IMR-90 (cell line): ENCODE measurements around the gene MYO7B. TPM values are rescaled to one million over a fixed set of nuclear protein-coding genes. Genes with fewer than 3 reads are reported as not detected.

ENCODE experiments used
- ATAC-seq: fragments of 200-7000 bp; cut with Tn5 transposase; 2 replicates; pipeline ENCODE4 v1.9.1; 2020; ENCODE audit warnings: low read depth, mild to moderate bottlenecking, moderate library complexity
- BruUV-seq: library from RNA; stranded (reverse); fragments of 400-500 nt; replicated peaks from 2 replicates; lab custom pipeline; 2021; lab: Mats Ljungman, UMichigan
- CTCF ChIA-PET: fragments of 300-600 bp; formaldehyde crosslinking; extraction: SDS; loops from one replicate; lab custom pipeline; 2021; ENCODE audit warnings: antibody characterized with exemption; lab: Yijun Ruan, JAX
- POLR2A ChIA-PET: fragments of 300-600 bp; sonication (Branson Sonifier 250); formaldehyde crosslinking; loops from one replicate; lab custom pipeline; 2022; ENCODE audit warnings: antibody characterized with exemption; ENCODE audit not compliant: unreplicated experiment; lab: Charles Lee
- DNase-seq: peaks from one replicate; pipeline ENCODE4 v3.0.0; 2013
- H2AFZ ChIP-seq: replicated peaks from 2 replicates; pipeline ENCODE3; 2013; ENCODE audit warnings: low read length, mild to moderate bottlenecking; ENCODE audit not compliant: poor library complexity
- H2AK5ac ChIP-seq: 2 replicates; pipeline ENCODE4 v1.6.1; 2013; ENCODE audit warnings: low read depth, low read length, inconsistent platforms
- H2AK9ac ChIP-seq: replicated peaks from 2 replicates; pipeline ENCODE3; 2013; ENCODE audit warnings: mild to moderate bottlenecking, low read depth, low read length, moderate library complexity; ENCODE audit not compliant: poor library complexity
- H2BK120ac ChIP-seq: 2 replicates; pipeline ENCODE4 v1.6.1; 2013; ENCODE audit warnings: low read depth, low read length, inconsistent platforms
- H2BK15ac ChIP-seq: 3 replicates; pipeline ENCODE4 v1.6.1; 2013; ENCODE audit warnings: low read depth, low read length, inconsistent platforms
- H2BK20ac ChIP-seq: 2 replicates; pipeline ENCODE4 v1.6.1; 2013; ENCODE audit warnings: low read depth, mild to moderate bottlenecking, inconsistent platforms, low read length, moderate library complexity
- H2BK5ac ChIP-seq: 2 replicates; pipeline ENCODE4 v1.6.1; 2013; ENCODE audit warnings: mild to moderate bottlenecking, low read depth, low read length, inconsistent platforms; ENCODE audit not compliant: poor library complexity, severe bottlenecking
- H3K14ac ChIP-seq: replicated peaks from 2 replicates; pipeline ENCODE4 v1.6.1; 2013; ENCODE audit warnings: low read depth, low read length, inconsistent platforms
- H3K18ac ChIP-seq: 2 replicates; pipeline ENCODE4 v1.6.1; 2013; ENCODE audit warnings: low read depth, low read length, control low read depth
- H3K23ac ChIP-seq: 2 replicates; pipeline ENCODE4 v1.6.1; 2013; ENCODE audit warnings: low read depth, low read length, inconsistent platforms
- H3K27ac ChIP-seq: 2 replicates; pipeline ENCODE4 v1.5.1; 2013; ENCODE audit warnings: mild to moderate bottlenecking, control low read depth, low read length; ENCODE audit not compliant: insufficient read depth
- H3K27me3 ChIP-seq: 2 replicates; pipeline ENCODE4 v1.6.1; 2013; ENCODE audit warnings: low read length; ENCODE audit not compliant: control insufficient read depth, insufficient read depth
- H3K36me3 ChIP-seq: 2 replicates; pipeline ENCODE4 v1.6.1; 2013; ENCODE audit warnings: low read length, mixed read lengths; ENCODE audit not compliant: control insufficient read depth, insufficient read depth
- H3K4ac ChIP-seq: 2 replicates; pipeline ENCODE4 v1.6.1; 2013; ENCODE audit warnings: low read depth, low read length, inconsistent platforms
- H3K4me1 ChIP-seq: 2 replicates; pipeline ENCODE4 v1.6.1; 2013; ENCODE audit warnings: low read length, mixed read lengths; ENCODE audit not compliant: control insufficient read depth, insufficient read depth
- H3K4me2 ChIP-seq: 2 replicates; pipeline ENCODE4 v1.6.1; 2013; ENCODE audit warnings: low read depth, mild to moderate bottlenecking, control low read depth, low read length, moderate library complexity
- H3K4me3 ChIP-seq: 2 replicates; pipeline ENCODE4 v1.5.1; 2013; ENCODE audit warnings: low read depth, mild to moderate bottlenecking, control low read depth, low read length, moderate library complexity; ENCODE audit not compliant: insufficient read depth
- H3K56ac ChIP-seq: 2 replicates; pipeline ENCODE4 v1.6.1; 2013; ENCODE audit warnings: low read length, inconsistent platforms; ENCODE audit not compliant: insufficient read depth; ENCODE audit errors: extremely low read depth
- H3K79me1 ChIP-seq, 2 experiments: 2 replicates each; pipeline ENCODE4 v1.6.1; 2013; ENCODE audit warnings: low read length in 2 of 2, inconsistent platforms in 1 of 2, low read depth in 1 of 2
- H3K9ac ChIP-seq: 2 replicates; pipeline ENCODE4 v1.6.1; 2013; ENCODE audit warnings: low read depth, low read length, control low read depth
- H3K9me1 ChIP-seq: 2 replicates; pipeline ENCODE4 v1.6.1; 2013; ENCODE audit warnings: low read length, inconsistent platforms; ENCODE audit not compliant: insufficient read depth
- H3K9me3 ChIP-seq: 2 replicates; pipeline ENCODE4 v1.6.1; 2013; ENCODE audit warnings: low read length; ENCODE audit not compliant: control insufficient read depth, insufficient read depth
- H4K20me1 ChIP-seq: 2 replicates; pipeline ENCODE4 v1.6.1; 2013; ENCODE audit warnings: low read length, inconsistent platforms; ENCODE audit not compliant: insufficient read depth
- H4K5ac ChIP-seq: 2 replicates; pipeline ENCODE4 v1.6.1; 2013; ENCODE audit warnings: mild to moderate bottlenecking, low read depth, low read length, control low read depth
- H4K8ac ChIP-seq, 2 experiments: 2 replicates each; pipeline ENCODE4 v1.6.1; 2013; ENCODE audit warnings: low read depth in 2 of 2, low read length in 2 of 2, control low read depth in 1 of 2, inconsistent platforms in 1 of 2
- H4K91ac ChIP-seq: 2 replicates; pipeline ENCODE4 v1.6.1; 2013; ENCODE audit warnings: low read depth, low read length, inconsistent platforms; ENCODE audit not compliant: insufficient read depth
- BHLHE40 ChIP-seq: fragments of 150-350 bp; IDR thresholded peaks from 2 replicates; pipeline ENCODE4 v1.6.1; 2016; ENCODE audit warnings: mild to moderate bottlenecking, low read depth, low read length
- CHD1 ChIP-seq: IDR thresholded peaks from 2 replicates; pipeline ENCODE4 v1.6.1; 2012; ENCODE audit warnings: low read depth, low read length, improper control_type of control experiment
- CTCF ChIP-seq: conservative IDR thresholded peaks from 2 replicates; pipeline ENCODE4 v1.5.1; 2012; ENCODE audit warnings: mild to moderate bottlenecking, low read depth, low read length, improper control_type of control experiment
- ELK1 ChIP-seq: fragments of 150-350 bp; IDR thresholded peaks from 2 replicates; pipeline ENCODE4 v1.6.1; 2016; ENCODE audit warnings: low read depth, mild to moderate bottlenecking, low read length, moderate library complexity, borderline replicate concordance
- MAZ ChIP-seq: IDR thresholded peaks from 2 replicates; pipeline ENCODE4 v1.6.1; 2012; ENCODE audit warnings: low read depth, mild to moderate bottlenecking, low read length, improper control_type of control experiment, moderate library complexity, borderline replicate concordance
- NFE2L2 ChIP-seq: fragments of 150-350 bp; IDR thresholded peaks from 2 replicates; pipeline ENCODE4 v1.6.1; 2016; ENCODE audit warnings: low read depth, mild to moderate bottlenecking, low read length
- POLR2A ChIP-seq: IDR thresholded peaks from 2 replicates; pipeline ENCODE4 v1.6.1; 2012; ENCODE audit warnings: mild to moderate bottlenecking, low read depth, low read length
- RAD21 ChIP-seq: IDR thresholded peaks from 2 replicates; pipeline ENCODE4 v1.6.1; 2012; ENCODE audit warnings: low read length, improper control_type of control experiment
- RCOR1 ChIP-seq: IDR thresholded peaks from 2 replicates; pipeline ENCODE4 v1.6.1; 2012; ENCODE audit warnings: mild to moderate bottlenecking, low read length, improper control_type of control experiment; ENCODE audit not compliant: insufficient replicate concordance
- WGBS, 2 experiments: methylation state at CpG; one replicate each; pipeline versions ENCODE4 v1.1.5 to v1.1.7; 2013; ENCODE audit warnings: missing lambda C conversion rate in 2 of 2; ENCODE audit not compliant: insufficient read length in 1 of 2; ENCODE audit errors: extremely low coverage in 2 of 2; 5-methylcytosine and 5-hydroxymethylcytosine counted together
- dilution Hi-C: fragments of 300-500 bp; cut with HindIII; formaldehyde crosslinking; loops from one replicate; pipeline ENCODE4 v1.14.3; 2018; ENCODE audit warnings: low sequenced_read_pairs; ENCODE audit not compliant: unreplicated experiment
- in situ Hi-C: fragments of 300-500 bp; cut with MboI; formaldehyde crosslinking; loops from 3 replicates; pipeline ENCODE4 v1.14.3; 2019; ENCODE audit warnings: low sequenced_read_pairs, inconsistent platforms, mixed read lengths
- intact Hi-C: fragments of 100-400 bp; cut with micrococcal nuclease; formaldehyde crosslinking; loops from 2 replicates; pipeline ENCODE4 v1.10.0; 2022
- polyA plus RNA-seq, 3 experiments: library from polyadenylated mRNA; depleted of rRNA; stranded (reverse); fragments of >200 nt; gene quantifications; 2 replicates each; pipeline ENCODE4 v1.2.3, GENCODE V29; 2012; ENCODE audit warnings: low replicate concordance in 1 of 3
- total RNA-seq: library from RNA; depleted of rRNA; stranded (reverse); fragments of >200 nt; gene quantifications from 2 replicates; pipeline ENCODE4 v1.2.3, GENCODE V29; 2012

The MYO7B gene
- total and polyA plus RNA-seq, 2 of the 4 experiments (the other 2 are of a cell fraction), result 0.18 to 0.46 TPM

- dilution Hi-C loops, result no loop called here
Observed at GRCh38 chr2:127545796-127546195, 10.3 kb downstream of the MYO7B start.

More at GRCh38 chr2:127545796-127546195, 10.3 kb downstream of the MYO7B start:
- no peaks in the 10 kb centered on the region for H3K36me3 ChIP-seq
- H3K4me2 ChIP-seq, result no peak overlapping the region
- no peaks in the 10 kb centered on the region for H3K4me1 ChIP-seq
- H3K23ac ChIP-seq, result no peak overlapping the region
- H3K9me1 ChIP-seq, result peaks cover 3% of the 10 kb centered on the region; the same call in 1 of the 2 replicates
- no peak overlapping the region for H3K27ac ChIP-seq
- ChIA-PET CTCF (no interaction called here), POLR2A (no interaction called here)
- no peak overlapping the region for H2BK15ac ChIP-seq
- H3K79me1 ChIP-seq, result no peaks in the 10 kb centered on the region
- no peak overlapping the region for H3K14ac ChIP-seq
- no peak overlapping the region for H4K91ac ChIP-seq
- peaks cover 2% of the 10 kb centered on the region; the same call in 1 of the 2 replicates for H3K9me3 ChIP-seq
- H2AK5ac ChIP-seq, result no peak overlapping the region
- DNase-seq (no peak), ATAC-seq (no peak)
- no TSS peak for BruUV-seq
- no peak overlapping the region for H2AK9ac ChIP-seq
- H4K8ac ChIP-seq, result no peak overlapping the region
- intact Hi-C loops (no loop called here), in situ Hi-C loops (no loop called here)
- no peak overlapping the region for H2BK120ac ChIP-seq
- no peak overlapping the region for H2AFZ ChIP-seq
- no peaks in the 10 kb centered on the region for H4K20me1 ChIP-seq
- no peak overlapping the region for H2BK20ac ChIP-seq
- peaks cover 52% of the 10 kb centered on the region for H3K27me3 ChIP-seq
- no CpG with 5 or more reads among the region's 1 CpG for WGBS, 2 experiments
- H3K56ac ChIP-seq, result no peak overlapping the region
- TF ChIP-seq ELK1, result no peak
- TF ChIP-seq BHLHE40, result no peak
- no peak for TF ChIP-seq CHD1
- TF ChIP-seq POLR2A, result no peak
- TF ChIP-seq CTCF, result no peak
- TF ChIP-seq RAD21, result no peak
- TF ChIP-seq RCOR1, result no peak
- TF ChIP-seq MAZ, result no peak
- TF ChIP-seq NFE2L2, result no peak
- no peak overlapping the region for H4K5ac ChIP-seq
- no peak overlapping the region for H3K4me3 ChIP-seq
- H3K18ac ChIP-seq, result no peak overlapping the region
- no peak overlapping the region for H3K9ac ChIP-seq
- no peak overlapping the region for H3K4ac ChIP-seq
- no peak overlapping the region for H2BK5ac ChIP-seq
